AG04450 (cell line): ENCODE measurements around the gene ZEB2. TPM values are rescaled to one million over a fixed set of nuclear protein-coding genes. Genes with fewer than 3 reads are reported as not detected.

Source experiments
- CTCF ChIA-PET: fragments of 300-600, 350-600 bp; formaldehyde crosslinking; extraction: SDS; loops from one replicate; lab custom pipeline; 2022; ENCODE audit warnings: antibody characterized with exemption, inconsistent platforms; lab: Charles Lee
- POLR2A ChIA-PET: fragments of 350-600 bp; formaldehyde crosslinking; extraction: SDS; loops from one replicate; lab custom pipeline; 2021; ENCODE audit warnings: antibody characterized with exemption, inconsistent platforms; lab: Yijun Ruan, JAX
- DNase-seq: peaks from one replicate; pipeline ENCODE4 v3.0.0-alpha.2; 2011; ENCODE audit warnings: low read depth, low spot score
- H3K27ac ChIP-seq: one replicate; pipeline ENCODE4 v1.5.1; 2012; ENCODE audit warnings: low read depth, low read length, control low read depth
- H3K27me3 ChIP-seq: one replicate; pipeline ENCODE4 v1.6.0; 2012; ENCODE audit warnings: low read length; ENCODE audit not compliant: control insufficient read depth, insufficient read depth
- H3K4me3 ChIP-seq: 2 replicates; pipeline ENCODE4 v1.5.1; 2011; ENCODE audit warnings: mild to moderate bottlenecking, low read depth, low read length, control low read depth
- H3K9me3 ChIP-seq: 2 replicates; pipeline ENCODE4 v1.5.1; 2012; ENCODE audit warnings: low read length; ENCODE audit not compliant: control insufficient read depth, insufficient read depth
- CTCF ChIP-seq: IDR thresholded peaks from 2 replicates; pipeline ENCODE4 v1.5.1; 2011; ENCODE audit warnings: low read depth, low read length, control low read depth, inconsistent platforms
- polyA plus RNA-seq: library from polyadenylated mRNA; depleted of rRNA; stranded (reverse); fragments of >200 nt; gene quantifications from 2 replicates; pipeline ENCODE4 v1.2.3, GENCODE V29; 2011

ZEB2 gene
- polyA plus RNA-seq, 1 experiment = 41.7 TPM

DNA sequence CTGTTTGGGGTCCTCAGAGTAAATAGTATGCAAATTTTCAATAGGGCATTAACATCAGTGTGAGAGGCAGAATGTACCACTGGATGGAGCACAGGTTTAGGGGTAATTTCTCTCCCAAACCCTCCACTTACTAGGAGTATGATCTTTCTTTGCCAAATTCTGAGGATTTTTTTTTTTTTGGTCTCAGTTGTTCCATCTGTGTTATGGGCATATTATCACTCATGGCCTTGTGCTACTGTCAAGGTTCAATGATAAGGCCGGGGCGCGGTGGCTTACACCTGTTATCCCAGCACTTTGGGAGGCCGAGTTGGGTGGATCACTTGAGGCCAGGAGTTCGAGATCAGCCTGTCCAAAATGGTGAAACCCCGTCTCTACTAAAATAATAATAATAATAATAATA, 30.2 kb upstream of the ZEB2 start:
- Histone ChIP-seq H3K9me3 (no peaks in the 10 kb centered on the region), H3K27ac (no peak overlapping the region), H3K27me3 (no peaks in the 10 kb centered on the region), H3K4me3 (no peak overlapping the region)
- no peak for DNase-seq
- ChIA-PET CTCF (no interaction called here), POLR2A (no interaction called here)
- no peak for TF ChIP-seq CTCF

- TF ChIP-seq CTCF = no peak
- no peaks in the 10 kb centered on the region for H3K27me3 ChIP-seq
- POLR2A ChIA-PET = no interaction called here
- no peaks in the 10 kb centered on the region for H3K9me3 ChIP-seq
- H3K4me3 ChIP-seq = no peak overlapping the region
- no peak for DNase-seq
- CTCF ChIA-PET = no interaction called here
- no peak overlapping the region for H3K27ac ChIP-seq
Observed at GRCh38 chr2:144548532-144549191, 28.7 kb upstream of the ZEB2 start.

DNA sequence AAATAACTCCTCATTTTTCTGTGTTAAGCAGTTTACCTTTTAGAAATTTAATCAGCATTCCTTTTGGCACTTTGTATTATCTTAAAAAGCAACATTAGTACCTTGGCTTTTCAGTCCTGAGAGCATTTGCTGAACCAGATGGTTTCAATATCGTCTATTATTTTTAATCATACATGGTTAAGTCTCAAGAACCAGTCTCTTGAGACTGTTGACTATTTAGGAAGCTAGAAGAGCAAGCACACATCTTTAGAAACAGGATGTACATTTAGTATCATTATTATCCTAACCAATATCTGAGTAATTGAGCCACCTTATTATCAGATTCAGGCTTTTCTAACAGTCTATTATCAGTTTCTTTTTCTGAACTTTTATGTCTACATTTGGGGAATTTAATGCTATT, 28.2 kb upstream of the ZEB2 start:
- CTCF ChIA-PET = no interaction called here
- no peak for TF ChIP-seq CTCF
- no peak for DNase-seq
- H3K27ac ChIP-seq = no peak overlapping the region
- POLR2A ChIA-PET = no interaction called here
- H3K9me3 ChIP-seq = no peaks in the 10 kb centered on the region
- H3K27me3 ChIP-seq = no peaks in the 10 kb centered on the region
- no peak overlapping the region for H3K4me3 ChIP-seq

DNA sequence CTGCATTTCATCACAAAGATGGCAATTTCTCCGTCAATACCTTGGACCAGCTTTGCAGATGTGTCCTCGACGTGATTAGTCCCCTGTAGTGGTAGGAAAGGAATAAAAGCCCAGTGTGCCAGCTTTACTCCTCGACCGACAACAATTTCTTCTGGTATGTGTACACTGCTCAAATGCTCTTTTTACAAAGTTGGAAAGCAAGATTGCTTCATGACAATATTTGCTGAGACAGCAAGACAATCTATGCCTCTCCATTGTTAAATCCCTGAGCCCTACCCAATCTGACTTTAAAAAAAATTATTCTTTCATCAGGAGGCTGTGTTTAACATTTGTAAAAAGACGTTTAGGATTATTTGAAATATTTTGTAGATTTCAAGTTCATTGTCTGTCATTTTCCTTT, 27.6 kb upstream of the ZEB2 start:
- POLR2A ChIA-PET = no interaction called here
- H3K27ac ChIP-seq = no peak overlapping the region
- CTCF ChIA-PET = no interaction called here
- H3K9me3 ChIP-seq = no peaks in the 10 kb centered on the region
- no peaks in the 10 kb centered on the region for H3K27me3 ChIP-seq
- no peak for TF ChIP-seq CTCF
- H3K4me3 ChIP-seq = no peak overlapping the region
- DNase-seq = no peak

DNA sequence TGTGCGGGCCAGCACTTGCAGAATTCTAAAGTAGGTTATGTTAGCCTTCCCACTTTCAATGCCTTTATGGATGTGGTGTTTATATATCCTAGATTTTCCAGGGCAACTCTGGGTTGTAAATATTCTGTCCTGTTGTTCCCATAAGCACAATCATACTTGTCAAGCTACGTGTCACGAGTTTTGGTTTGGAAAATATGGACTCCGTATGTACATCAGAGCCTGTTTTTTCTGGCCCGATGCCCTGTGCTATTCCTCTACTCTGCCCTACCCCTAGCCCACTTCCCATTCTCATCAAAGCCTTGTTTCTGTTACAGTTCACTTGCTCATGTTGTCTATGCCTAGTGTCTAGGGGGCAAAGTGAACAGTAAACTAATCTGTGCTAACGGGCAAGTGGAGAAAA, 27.0 kb upstream of the ZEB2 start:
- Histone ChIP-seq H3K9me3 (no peaks in the 10 kb centered on the region), H3K27me3 (no peaks in the 10 kb centered on the region), H3K4me3 (no peak overlapping the region), H3K27ac (no peak overlapping the region)
- ChIA-PET POLR2A (no interaction called here), CTCF (no interaction called here)
- no peak for TF ChIP-seq CTCF
- DNase-seq = no peak
